Sigmoid colon (tissue), 4 donors: ENCODE results near the gene BDKRB2.

Experiments used
- CTCF ChIP-seq, 4 experiments: fragments of 450-650 bp in 3 of 4; fragments of 200-600 bp in 1 of 4; IDR thresholded peaks; one replicate each; pipeline ENCODE4 v1.5.1; 2016 to 2019; ENCODE audit warnings: antibody characterized with exemption in 4 of 4, mild to moderate bottlenecking in 3 of 4, moderate library complexity in 2 of 4
- EP300 ChIP-seq, 4 donors: sonication (generic); formaldehyde crosslinking; IDR thresholded peaks; one replicate each; pipeline ENCODE4 v1.6.1; 2017; ENCODE audit warnings: antibody characterized with exemption in 4 of 4
- POLR2A ChIP-seq, 2 donors: fragments of 450-650 bp; IDR thresholded peaks; one replicate each; pipeline ENCODE4 v1.6.1; 2016; ENCODE audit warnings: antibody characterized with exemption in 2 of 2, mild to moderate bottlenecking in 2 of 2, moderate library complexity in 2 of 2
- POLR2AphosphoS5 ChIP-seq, 4 donors: sonication (generic); formaldehyde crosslinking; IDR thresholded peaks; one replicate each; pipeline ENCODE4 v1.6.1; 2017; ENCODE audit warnings: antibody characterized with exemption in 4 of 4

GRCh38 chr14:96181186-96182056, 23.2 kb upstream of the BDKRB2 start:
- TF ChIP-seq CTCF (IDR thresholded peaks at IDR 0.05) (no peak), POLR2AphosphoS5 (IDR thresholded peaks at IDR 0.05) (peak in 1 of 4 donors; percentile 35), POLR2A (IDR thresholded peaks at IDR 0.05) (no peak), EP300 (IDR thresholded peaks at IDR 0.05) (no peak)
